HG03571 (cell line): ENCODE data around the gene DCC.

ENCODE experiments used
- ATAC-seq: cut with Tn5 transposase; IDR thresholded peaks from one replicate; pipeline ENCODE4 v1.9.1; 2021; ENCODE audit not compliant: unreplicated experiment

Gene DCC

GRCh38 chr18:52678034-52678433, 338.0 kb downstream of the DCC start:
- no peak for ATAC-seq

- ATAC-seq, result no peak
Observed at GRCh38 chr18:52678551-52678950, 338.6 kb downstream of the DCC start.

GRCh38 chr18:52679354-52679753, 339.4 kb downstream of the DCC start:
- no peak for ATAC-seq

GRCh38 chr18:52682260-52682659, 342.3 kb downstream of the DCC start:
- ATAC-seq, result no peak

GRCh38 chr18:52685316-52685715, 345.3 kb downstream of the DCC start:
- no peak for ATAC-seq

GRCh38 chr18:52691841-52692240, 351.8 kb downstream of the DCC start:
- ATAC-seq, result no peak

GRCh38 chr18:52694804-52695203, 354.8 kb downstream of the DCC start:
- no peak for ATAC-seq

GRCh38 chr18:52700116-52700515, 360.1 kb downstream of the DCC start:
- no peak for ATAC-seq

GRCh38 chr18:52700816-52701215, 360.8 kb downstream of the DCC start:
- ATAC-seq, result no peak

GRCh38 chr18:52701219-52701935, 361.4 kb downstream of the DCC start:
- ATAC-seq, result no peak

GRCh38 chr18:52715421-52715820, 375.4 kb downstream of the DCC start:
- no peak for ATAC-seq

GRCh38 chr18:52715991-52716390, 376.0 kb downstream of the DCC start:
- no peak for ATAC-seq

GRCh38 chr18:52716973-52717372, 377.0 kb downstream of the DCC start:
- ATAC-seq, result no peak

GRCh38 chr18:52722904-52723303, 382.9 kb downstream of the DCC start:
- ATAC-seq, result no peak

- no peak for ATAC-seq
Observed at GRCh38 chr18:52723550-52723970, 383.6 kb downstream of the DCC start.

GRCh38 chr18:52730972-52731619, 391.1 kb downstream of the DCC start:
- no peak for ATAC-seq

- no peak for ATAC-seq
Observed at GRCh38 chr18:52738946-52739345, 398.9 kb downstream of the DCC start.

GRCh38 chr18:52746986-52747385, 407.0 kb downstream of the DCC start:
- ATAC-seq, result no peak

- no peak for ATAC-seq
Observed at GRCh38 chr18:52747869-52748268, 407.9 kb downstream of the DCC start.

GRCh38 chr18:52748343-52748742, 408.3 kb downstream of the DCC start:
- ATAC-seq, result no peak

- no peak for ATAC-seq
Observed at GRCh38 chr18:52749542-52749941, 409.5 kb downstream of the DCC start.

- ATAC-seq, result no peak
Observed at GRCh38 chr18:52750995-52751394, 411.0 kb downstream of the DCC start.

- no peak for ATAC-seq
Observed at GRCh38 chr18:52764316-52764715, 424.3 kb downstream of the DCC start.
